SH-SY5Y (cell line): ENCODE measurements around the gene CACNA2D2.

Source experiments
- GATA2 ChIP-seq: IDR thresholded peaks from 2 replicates; pipeline ENCODE4 v1.6.1; 2011; ENCODE audit warnings: mild to moderate bottlenecking, low read depth, low read length
- GATA3 ChIP-seq: IDR thresholded peaks from 2 replicates; pipeline ENCODE4 v1.6.1; 2011; ENCODE audit warnings: low read depth, mild to moderate bottlenecking, low read length, moderate library complexity

GRCh38 chr3:50355829-50356552 is 147.4 kb downstream of the CACNA2D2 start:
- TF ChIP-seq GATA2 (no peak), GATA3 (no peak)
